Activated B cell treated with CpG ODN at 0.5 μM for 24 hours (primary cell): ENCODE results near the gene HDAC4. TPM values are rescaled to one million over a fixed set of nuclear protein-coding genes. Genes with fewer than 3 reads are reported as not detected.

ENCODE experiments used
- ATAC-seq: fragments of 200-7000 bp; cut with Tn5 transposase; one replicate; pipeline ENCODE4 v1.10.0; 2021; ENCODE audit warnings: low read depth, mild to moderate bottlenecking, moderate library complexity
- CTCF ChIA-PET: fragments of 350-600 bp; sonication (Branson Sonifier 250); formaldehyde crosslinking; loops from one replicate; lab custom pipeline; 2021; ENCODE audit warnings: antibody characterized with exemption; lab: Charles Lee
- POLR2A ChIA-PET: fragments of 350-600 bp; sonication (Branson Sonifier 250); formaldehyde crosslinking; loops from one replicate; lab custom pipeline; 2021; ENCODE audit warnings: antibody characterized with exemption; lab: Charles Lee
- DNase-seq: peaks from one replicate; pipeline ENCODE4 v3.0.0; 2022
- H3K27ac Mint-ChIP-seq: one replicate; pipeline ENCODE4 v1.8.0; 2020; ENCODE audit warnings: mixed read lengths
- H3K27me3 Mint-ChIP-seq: one replicate; pipeline ENCODE4 v1.8.0; 2021; ENCODE audit warnings: mixed read lengths
- H3K36me3 Mint-ChIP-seq: one replicate; pipeline ENCODE4 v1.8.0; 2021; ENCODE audit warnings: low read depth, mixed read lengths
- H3K4me1 Mint-ChIP-seq: one replicate; pipeline ENCODE4 v1.8.0; 2021; ENCODE audit warnings: mixed read lengths
- H3K4me3 Mint-ChIP-seq: one replicate; pipeline ENCODE4 v1.8.0; 2020; ENCODE audit warnings: mild to moderate bottlenecking, mixed read lengths
- H3K9me3 Mint-ChIP-seq: one replicate; pipeline ENCODE4 v1.8.0; 2020; ENCODE audit warnings: mixed read lengths
- intact Hi-C: fragments of 100-400 bp; cut with micrococcal nuclease; formaldehyde crosslinking; loops from one replicate; pipeline ENCODE4 v1.15.1; 2024
- total RNA-seq: library from RNA; stranded (reverse); gene quantifications from 2 replicates; pipeline ENCODE4 v1.2.3, GENCODE V29; 2022
- TF ChIP-seq, protein P1 (sequence below): fragments of 200-600 bp; IDR thresholded peaks from one replicate; pipeline ENCODE4 v1.8.0; 2022; ENCODE audit warnings: antibody characterized with exemption, mild to moderate bottlenecking

HDAC4 gene
- total RNA-seq, 1 donor from 2014 or later = 31.9 TPM

DNA sequence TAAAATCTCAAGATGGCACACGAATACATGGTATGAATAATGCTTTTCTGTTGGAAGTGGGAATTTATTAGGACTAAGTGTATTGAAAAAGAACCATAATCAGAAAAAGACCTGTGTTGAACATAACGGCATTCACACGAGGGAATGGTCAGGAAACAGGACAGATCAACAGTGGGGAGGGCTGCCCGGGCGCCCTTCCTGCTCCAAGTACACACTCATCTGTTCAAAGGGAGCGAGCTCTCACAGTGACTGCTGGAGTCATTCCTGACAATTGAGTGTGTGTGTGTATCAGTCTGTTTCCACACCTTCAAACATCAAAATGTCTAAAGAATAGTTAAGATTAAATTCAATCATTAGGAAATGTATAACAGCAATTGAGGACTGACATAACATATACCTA, 167.2 kb downstream of the HDAC4 start:
- TF ChIP-seq, protein P1, sequence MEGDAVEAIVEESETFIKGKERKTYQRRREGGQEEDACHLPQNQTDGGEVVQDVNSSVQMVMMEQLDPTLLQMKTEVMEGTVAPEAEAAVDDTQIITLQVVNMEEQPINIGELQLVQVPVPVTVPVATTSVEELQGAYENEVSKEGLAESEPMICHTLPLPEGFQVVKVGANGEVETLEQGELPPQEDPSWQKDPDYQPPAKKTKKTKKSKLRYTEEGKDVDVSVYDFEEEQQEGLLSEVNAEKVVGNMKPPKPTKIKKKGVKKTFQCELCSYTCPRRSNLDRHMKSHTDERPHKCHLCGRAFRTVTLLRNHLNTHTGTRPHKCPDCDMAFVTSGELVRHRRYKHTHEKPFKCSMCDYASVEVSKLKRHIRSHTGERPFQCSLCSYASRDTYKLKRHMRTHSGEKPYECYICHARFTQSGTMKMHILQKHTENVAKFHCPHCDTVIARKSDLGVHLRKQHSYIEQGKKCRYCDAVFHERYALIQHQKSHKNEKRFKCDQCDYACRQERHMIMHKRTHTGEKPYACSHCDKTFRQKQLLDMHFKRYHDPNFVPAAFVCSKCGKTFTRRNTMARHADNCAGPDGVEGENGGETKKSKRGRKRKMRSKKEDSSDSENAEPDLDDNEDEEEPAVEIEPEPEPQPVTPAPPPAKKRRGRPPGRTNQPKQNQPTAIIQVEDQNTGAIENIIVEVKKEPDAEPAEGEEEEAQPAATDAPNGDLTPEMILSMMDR = no peak
- no peaks in the 10 kb centered on the region for H3K27me3 Mint-ChIP-seq
- H3K4me3 Mint-ChIP-seq = no peak overlapping the region
- ChIA-PET POLR2A (no interaction called here), CTCF (no interaction called here)
- no peak for ATAC-seq
- intact Hi-C loops = no loop called here
- peaks cover 2% of the 10 kb centered on the region for H3K36me3 Mint-ChIP-seq
- H3K4me1 Mint-ChIP-seq = peaks cover 10% of the 10 kb centered on the region
- H3K27ac Mint-ChIP-seq = no peak overlapping the region
- no peak for DNase-seq
- H3K9me3 Mint-ChIP-seq = no peaks in the 10 kb centered on the region

DNA sequence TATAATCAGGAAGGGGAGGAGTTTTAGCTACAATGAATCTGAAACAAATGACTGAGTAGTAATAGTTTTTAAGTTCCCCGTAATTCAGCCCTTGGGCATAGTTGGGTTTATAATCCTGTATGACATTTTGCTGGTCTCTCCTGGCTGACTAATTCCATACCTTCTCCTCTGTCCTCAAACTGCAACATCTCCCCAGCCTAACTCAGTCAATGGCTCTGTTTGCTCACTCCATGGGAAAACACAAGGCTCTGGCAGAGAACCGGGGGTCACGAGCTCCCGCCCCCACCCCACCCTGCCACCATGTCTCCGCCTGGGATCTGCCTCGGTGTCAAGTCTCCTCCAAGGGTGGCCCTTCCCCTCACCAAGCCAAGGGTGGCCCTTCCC, 168.6 kb downstream of the HDAC4 start:
- CTCF ChIA-PET = no interaction called here
- TF ChIP-seq, protein P1 = no peak
- H3K27me3 Mint-ChIP-seq = no peaks in the 10 kb centered on the region
- H3K4me3 Mint-ChIP-seq = no peak overlapping the region
- intact Hi-C loops = no loop called here
- ATAC-seq (no peak), DNase-seq (no peak)
- no peaks in the 10 kb centered on the region for H3K9me3 Mint-ChIP-seq
- H3K27ac Mint-ChIP-seq = no peak overlapping the region
- H3K36me3 Mint-ChIP-seq = peaks cover 2% of the 10 kb centered on the region
- POLR2A ChIA-PET = no interaction called here
- H3K4me1 Mint-ChIP-seq = peaks cover 10% of the 10 kb centered on the region

DNA sequence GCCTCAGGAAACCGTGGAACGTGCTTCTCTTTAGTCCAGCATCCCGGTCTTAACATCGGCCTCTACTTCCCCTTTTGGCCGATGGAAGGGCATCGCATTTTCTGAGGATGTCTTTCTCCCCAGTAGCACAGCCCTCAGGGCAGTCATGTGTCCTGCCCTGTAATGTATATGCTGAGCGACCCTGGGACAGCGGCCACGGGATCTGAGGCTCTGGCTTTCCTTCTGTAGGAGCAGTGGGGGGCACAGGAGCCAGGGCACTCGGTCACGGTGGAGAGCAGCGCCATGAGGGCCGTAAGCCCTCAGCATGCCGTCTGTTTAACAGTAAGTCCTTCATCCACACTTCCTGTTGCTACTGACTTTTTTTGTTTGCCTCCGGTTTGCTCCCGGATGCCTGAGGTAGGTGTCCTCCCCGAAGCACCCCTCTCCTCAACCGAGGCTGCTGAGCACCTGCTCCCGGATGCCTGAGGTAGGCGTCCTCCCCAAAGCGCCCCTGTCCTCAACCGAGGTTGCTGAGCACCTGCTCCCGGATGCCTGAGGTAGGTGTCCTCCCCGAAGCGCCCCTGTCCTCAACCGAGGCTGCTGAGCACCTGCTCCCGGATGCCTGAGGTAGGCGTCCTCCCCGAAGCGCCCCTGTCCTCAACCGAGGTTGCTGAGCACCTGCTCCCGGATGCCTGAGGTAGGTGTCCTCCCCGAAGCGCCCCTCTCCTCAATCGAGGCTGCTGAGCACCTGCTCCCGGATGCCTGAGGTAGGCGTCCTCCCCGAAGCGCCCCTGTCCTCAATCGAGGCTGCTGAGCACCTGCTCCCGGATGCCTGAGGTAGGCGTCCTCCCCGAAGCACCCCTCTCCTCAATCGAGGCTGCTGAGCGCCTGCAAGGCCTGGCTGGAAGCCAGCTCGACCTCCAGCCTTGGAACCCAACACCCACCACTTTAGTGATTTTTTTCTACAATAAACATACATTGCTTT, 169.3 kb downstream of the HDAC4 start:
- H3K27ac Mint-ChIP-seq = no peak overlapping the region
- ChIA-PET POLR2A (no interaction called here), CTCF (no interaction called here)
- H3K9me3 Mint-ChIP-seq = no peaks in the 10 kb centered on the region
- intact Hi-C loops = no loop called here
- peaks cover 2% of the 10 kb centered on the region for H3K36me3 Mint-ChIP-seq
- H3K27me3 Mint-ChIP-seq = no peaks in the 10 kb centered on the region
- TF ChIP-seq, protein P1 = no peak
- DNase-seq (no peak), ATAC-seq (no peak)
- peaks cover 8% of the 10 kb centered on the region for H3K4me1 Mint-ChIP-seq
- no peak overlapping the region for H3K4me3 Mint-ChIP-seq

DNA sequence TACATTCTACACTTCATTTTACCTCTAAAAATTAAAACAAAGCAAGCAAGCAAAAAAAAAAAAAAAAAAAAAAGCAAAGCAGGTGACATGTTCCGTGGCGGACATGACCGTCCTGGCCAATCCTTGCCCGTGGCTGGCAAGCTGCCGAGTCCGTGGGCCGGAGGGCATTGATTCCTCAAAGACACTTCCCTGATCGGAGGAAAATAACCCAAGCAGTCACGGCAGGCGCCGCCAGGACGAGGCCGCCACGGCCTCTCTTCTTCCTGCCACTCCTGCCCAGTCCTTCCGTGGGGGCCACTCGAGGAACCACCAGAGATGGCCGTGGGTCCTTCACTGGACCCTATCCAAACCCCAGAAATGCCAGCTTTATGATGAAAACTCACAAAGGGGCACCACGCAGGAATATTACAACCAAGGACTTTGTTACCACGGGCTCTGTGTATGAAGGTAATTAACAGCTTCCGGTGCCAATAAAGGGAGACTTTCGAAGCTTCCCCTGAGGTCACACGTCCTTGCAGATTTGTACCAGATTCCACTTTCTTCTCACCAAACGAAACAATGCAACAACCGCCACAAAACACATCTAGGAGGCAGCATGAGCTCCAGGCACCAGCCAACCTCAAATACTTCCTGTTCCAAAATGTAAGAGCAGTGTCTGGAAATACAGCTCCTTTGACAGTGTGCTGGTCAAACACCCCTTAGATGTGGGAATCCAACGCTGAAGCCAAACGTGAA, 170.3 kb downstream of the HDAC4 start:
- CTCF ChIA-PET = interaction anchor here (0.9 kb wide), 1 partner anchor 12 kb away, joined by 3 read pairs; no protein-coding TSS in a partner anchor
- no peaks in the 10 kb centered on the region for H3K9me3 Mint-ChIP-seq
- POLR2A ChIA-PET = no interaction called here
- DNase-seq = no peak
- H3K4me1 Mint-ChIP-seq = peaks cover 11% of the 10 kb centered on the region
- H3K27ac Mint-ChIP-seq = no peak overlapping the region
- no peaks in the 10 kb centered on the region for H3K27me3 Mint-ChIP-seq
- peaks cover 2% of the 10 kb centered on the region for H3K36me3 Mint-ChIP-seq
- no peak for ATAC-seq
- intact Hi-C loops = no loop called here
- TF ChIP-seq, protein P1 = no peak
- H3K4me3 Mint-ChIP-seq = no peak overlapping the region
